HL-60 (cell line): ENCODE data around the gene STON2.

Experiments
- GABPA ChIP-seq: IDR thresholded peaks from 2 replicates; pipeline ENCODE4 v1.6.1; 2012; ENCODE audit warnings: low read depth
- POLR2AphosphoS5 ChIP-seq: IDR thresholded peaks from 2 replicates; pipeline ENCODE4 v1.6.1; 2012; ENCODE audit warnings: low read depth
- SPI1 ChIP-seq: IDR thresholded peaks from 2 replicates; pipeline ENCODE4 v1.6.1; 2012; ENCODE audit warnings: low read depth, mild to moderate bottlenecking, borderline replicate concordance
- TF ChIP-seq, protein P1 (sequence below): IDR thresholded peaks from one replicate; pipeline ENCODE4 v1.5.1; 2011; ENCODE audit warnings: low read length, control low read depth, inconsistent platforms; ENCODE audit not compliant: insufficient read depth
- TF ChIP-seq, protein P2 (sequence below): IDR thresholded peaks from 2 replicates; pipeline ENCODE4 v1.6.1; 2012; ENCODE audit warnings: low read depth; ENCODE audit not compliant: insufficient replicate concordance

DNA sequence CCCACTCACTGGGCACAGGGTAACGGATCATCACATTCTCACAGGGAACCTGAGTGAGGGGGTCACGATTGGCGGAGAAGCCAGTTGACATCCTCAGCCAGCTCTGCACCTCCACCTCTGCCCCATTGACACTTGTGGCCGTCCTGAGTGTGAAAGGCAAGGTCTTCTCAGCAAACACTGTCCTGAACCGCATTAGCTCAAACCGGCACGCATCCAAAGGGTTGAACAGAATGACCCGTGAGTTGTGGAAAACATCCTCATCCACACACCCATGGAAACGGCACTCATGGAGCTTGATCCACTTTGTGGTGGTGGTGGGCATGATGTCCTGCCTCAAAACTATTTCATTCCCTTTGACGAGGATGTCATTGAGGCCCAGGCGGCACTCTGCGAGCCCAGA lies 123.0 kb downstream of the STON2 start:
- TF ChIP-seq POLR2AphosphoS5 (no peak), GABPA (no peak), SPI1 (no peak)
- TF ChIP-seq, protein P1, sequence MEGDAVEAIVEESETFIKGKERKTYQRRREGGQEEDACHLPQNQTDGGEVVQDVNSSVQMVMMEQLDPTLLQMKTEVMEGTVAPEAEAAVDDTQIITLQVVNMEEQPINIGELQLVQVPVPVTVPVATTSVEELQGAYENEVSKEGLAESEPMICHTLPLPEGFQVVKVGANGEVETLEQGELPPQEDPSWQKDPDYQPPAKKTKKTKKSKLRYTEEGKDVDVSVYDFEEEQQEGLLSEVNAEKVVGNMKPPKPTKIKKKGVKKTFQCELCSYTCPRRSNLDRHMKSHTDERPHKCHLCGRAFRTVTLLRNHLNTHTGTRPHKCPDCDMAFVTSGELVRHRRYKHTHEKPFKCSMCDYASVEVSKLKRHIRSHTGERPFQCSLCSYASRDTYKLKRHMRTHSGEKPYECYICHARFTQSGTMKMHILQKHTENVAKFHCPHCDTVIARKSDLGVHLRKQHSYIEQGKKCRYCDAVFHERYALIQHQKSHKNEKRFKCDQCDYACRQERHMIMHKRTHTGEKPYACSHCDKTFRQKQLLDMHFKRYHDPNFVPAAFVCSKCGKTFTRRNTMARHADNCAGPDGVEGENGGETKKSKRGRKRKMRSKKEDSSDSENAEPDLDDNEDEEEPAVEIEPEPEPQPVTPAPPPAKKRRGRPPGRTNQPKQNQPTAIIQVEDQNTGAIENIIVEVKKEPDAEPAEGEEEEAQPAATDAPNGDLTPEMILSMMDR, result no peak
- TF ChIP-seq, protein P2, sequence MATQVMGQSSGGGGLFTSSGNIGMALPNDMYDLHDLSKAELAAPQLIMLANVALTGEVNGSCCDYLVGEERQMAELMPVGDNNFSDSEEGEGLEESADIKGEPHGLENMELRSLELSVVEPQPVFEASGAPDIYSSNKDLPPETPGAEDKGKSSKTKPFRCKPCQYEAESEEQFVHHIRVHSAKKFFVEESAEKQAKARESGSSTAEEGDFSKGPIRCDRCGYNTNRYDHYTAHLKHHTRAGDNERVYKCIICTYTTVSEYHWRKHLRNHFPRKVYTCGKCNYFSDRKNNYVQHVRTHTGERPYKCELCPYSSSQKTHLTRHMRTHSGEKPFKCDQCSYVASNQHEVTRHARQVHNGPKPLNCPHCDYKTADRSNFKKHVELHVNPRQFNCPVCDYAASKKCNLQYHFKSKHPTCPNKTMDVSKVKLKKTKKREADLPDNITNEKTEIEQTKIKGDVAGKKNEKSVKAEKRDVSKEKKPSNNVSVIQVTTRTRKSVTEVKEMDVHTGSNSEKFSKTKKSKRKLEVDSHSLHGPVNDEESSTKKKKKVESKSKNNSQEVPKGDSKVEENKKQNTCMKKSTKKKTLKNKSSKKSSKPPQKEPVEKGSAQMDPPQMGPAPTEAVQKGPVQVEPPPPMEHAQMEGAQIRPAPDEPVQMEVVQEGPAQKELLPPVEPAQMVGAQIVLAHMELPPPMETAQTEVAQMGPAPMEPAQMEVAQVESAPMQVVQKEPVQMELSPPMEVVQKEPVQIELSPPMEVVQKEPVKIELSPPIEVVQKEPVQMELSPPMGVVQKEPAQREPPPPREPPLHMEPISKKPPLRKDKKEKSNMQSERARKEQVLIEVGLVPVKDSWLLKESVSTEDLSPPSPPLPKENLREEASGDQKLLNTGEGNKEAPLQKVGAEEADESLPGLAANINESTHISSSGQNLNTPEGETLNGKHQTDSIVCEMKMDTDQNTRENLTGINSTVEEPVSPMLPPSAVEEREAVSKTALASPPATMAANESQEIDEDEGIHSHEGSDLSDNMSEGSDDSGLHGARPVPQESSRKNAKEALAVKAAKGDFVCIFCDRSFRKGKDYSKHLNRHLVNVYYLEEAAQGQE, result no peak
